ENCODE results near the gene DIPK1A.
A peak's percentile ranks its signal among the peaks of the same experiment; 100 is the strongest.

Gene DIPK1A

GRCh38 chr1:92842082-92843045 is 118.9 kb downstream of the DIPK1A start:
- no peak for DNase-seq (ENCODE audit: low spot score)

GRCh38 chr1:92840600-92840999 is 120.7 kb downstream of the DIPK1A start:
- DNase-seq (ENCODE audit: low spot score) = no peak

GRCh38 chr1:92839442-92839841 is 121.8 kb downstream of the DIPK1A start:
- DNase-seq (ENCODE audit: low spot score) = no peak

- no peak for DNase-seq (ENCODE audit: low spot score)
Observed at GRCh38 chr1:92838519-92838918, 122.7 kb downstream of the DIPK1A start.

- no peak for DNase-seq (ENCODE audit: low spot score)
Observed at GRCh38 chr1:92837062-92837461, 124.2 kb downstream of the DIPK1A start.

- no peak for DNase-seq (ENCODE audit: low spot score)
Observed at GRCh38 chr1:92834617-92835016, 126.6 kb downstream of the DIPK1A start.

GRCh38 chr1:92833840-92834239 is 127.4 kb downstream of the DIPK1A start:
- no peak for DNase-seq (ENCODE audit: low spot score)

- peak; percentile 18 for DNase-seq (ENCODE audit: low spot score)
Observed at GRCh38 chr1:92832537-92833114, 128.6 kb downstream of the DIPK1A start.

GRCh38 chr1:92831762-92832536 is 129.3 kb downstream of the DIPK1A start, which contains the start of gene RPL5:
Gene RPL5, plus strand, starts transcription at chr1:92832040. Its CDS starts 75 bp downstream, at chr1:92832115.
- peak; percentile 98 for DNase-seq (ENCODE audit: low spot score)

- DNase-seq (ENCODE audit: low spot score) = no peak
Observed at GRCh38 chr1:92831368-92831761, 129.9 kb downstream of the DIPK1A start.

GRCh38 chr1:92826792-92827191 is 134.5 kb downstream of the DIPK1A start:
- no peak for DNase-seq (ENCODE audit: low spot score)

GRCh38 chr1:92822879-92823278 is 138.4 kb downstream of the DIPK1A start:
- DNase-seq (ENCODE audit: low spot score) = no peak

GRCh38 chr1:92820551-92820950 is 140.7 kb downstream of the DIPK1A start:
- no peak for DNase-seq (ENCODE audit: low spot score)

GRCh38 chr1:92820024-92820423 is 141.2 kb downstream of the DIPK1A start:
- no peak for DNase-seq (ENCODE audit: low spot score)

GRCh38 chr1:92817986-92818764 is 143.1 kb downstream of the DIPK1A start:
- DNase-seq (ENCODE audit: low spot score) = peak; percentile 52

GRCh38 chr1:92817137-92817697 is 144.0 kb downstream of the DIPK1A start:
- no peak for DNase-seq (ENCODE audit: low spot score)

GRCh38 chr1:92816732-92817131 is 144.5 kb downstream of the DIPK1A start:
- DNase-seq (ENCODE audit: low spot score) = no peak

- no peak for DNase-seq (ENCODE audit: low spot score)
Observed at GRCh38 chr1:92808381-92808780, 152.9 kb downstream of the DIPK1A start.

GRCh38 chr1:92805216-92805615 is 156.0 kb downstream of the DIPK1A start:
- no peak for DNase-seq (ENCODE audit: low spot score)

GRCh38 chr1:92804721-92805201 is 156.5 kb downstream of the DIPK1A start:
- DNase-seq (ENCODE audit: low spot score) = peak; percentile 53

Measured in germinal center (tissue), 1 donor.